HG03439 (cell line): ENCODE results near the gene ZNF385B.
"Not testable (repeated sequence)": the region's sequence is repeated elsewhere in the genome, so short reads cannot be mapped to it uniquely, and the experiment has no call there.

Experiments used
- ATAC-seq: cut with Tn5 transposase; IDR thresholded peaks from one replicate; pipeline ENCODE4 v1.9.1; 2021; ENCODE audit warnings: mild to moderate bottlenecking, moderate library complexity; ENCODE audit not compliant: unreplicated experiment

ZNF385B gene

GRCh38 chr2:179805001-179805400 lies 56.4 kb downstream of the ZNF385B start:
- no peak for ATAC-seq

GRCh38 chr2:179804206-179804605 lies 57.2 kb downstream of the ZNF385B start:
- no peak for ATAC-seq

DNA sequence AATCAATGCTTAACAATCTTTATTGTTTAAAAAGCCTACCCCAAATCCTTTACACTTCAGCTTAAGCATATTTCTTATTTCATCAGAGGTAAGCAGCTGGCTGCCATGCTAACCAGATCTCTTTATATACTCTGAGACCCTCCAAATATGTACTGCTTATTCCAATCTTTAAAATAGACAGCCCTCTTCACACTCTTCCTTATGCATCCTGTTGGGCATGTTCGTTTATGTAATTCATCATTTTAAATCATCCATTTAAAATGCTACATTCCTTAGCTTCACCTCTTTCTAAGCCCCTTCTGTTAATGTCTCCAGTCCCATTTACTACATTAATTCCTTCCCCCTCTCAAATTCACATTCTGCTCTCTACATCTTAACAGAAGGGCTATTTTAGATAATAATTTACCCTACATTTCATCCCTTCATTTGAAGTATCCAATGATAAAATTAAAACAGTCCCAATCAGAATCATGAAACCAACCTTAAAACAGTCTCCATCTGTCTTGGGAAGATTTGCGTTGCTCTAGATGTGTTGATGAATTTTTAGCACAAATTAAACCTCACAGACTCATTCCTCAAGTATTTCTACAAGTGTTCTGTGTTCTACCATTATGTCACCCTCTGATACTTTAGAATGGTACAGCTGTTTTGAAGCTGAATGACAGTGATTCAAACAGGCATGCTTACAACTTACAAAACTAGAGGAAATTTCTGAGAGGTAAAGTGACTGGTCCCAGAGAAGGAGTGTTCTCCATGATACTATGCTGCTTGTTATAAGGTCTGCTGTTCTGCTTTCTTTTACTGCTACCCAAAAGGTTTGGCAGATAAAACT lies 59.1 kb downstream of the ZNF385B start:
- ATAC-seq: no peak

- no peak for ATAC-seq
These were observed 60.6 kb downstream of the ZNF385B start for GRCh38 chr2:179800776-179801175.

GRCh38 chr2:179796213-179797007 lies 65.0 kb downstream of the ZNF385B start:
- ATAC-seq: no peak

- no peak for ATAC-seq
These were observed 67.5 kb downstream of the ZNF385B start for GRCh38 chr2:179793902-179794301.

GRCh38 chr2:179793238-179793637 lies 68.2 kb downstream of the ZNF385B start:
- no peak for ATAC-seq

GRCh38 chr2:179790235-179791217 lies 70.9 kb downstream of the ZNF385B start:
- ATAC-seq: no peak

GRCh38 chr2:179788104-179788503 lies 73.3 kb downstream of the ZNF385B start:
- no peak for ATAC-seq

- no peak for ATAC-seq
These were observed 73.8 kb downstream of the ZNF385B start for GRCh38 chr2:179787601-179788000.

- no peak for ATAC-seq
These were observed 75.5 kb downstream of the ZNF385B start for GRCh38 chr2:179785902-179786301.

DNA sequence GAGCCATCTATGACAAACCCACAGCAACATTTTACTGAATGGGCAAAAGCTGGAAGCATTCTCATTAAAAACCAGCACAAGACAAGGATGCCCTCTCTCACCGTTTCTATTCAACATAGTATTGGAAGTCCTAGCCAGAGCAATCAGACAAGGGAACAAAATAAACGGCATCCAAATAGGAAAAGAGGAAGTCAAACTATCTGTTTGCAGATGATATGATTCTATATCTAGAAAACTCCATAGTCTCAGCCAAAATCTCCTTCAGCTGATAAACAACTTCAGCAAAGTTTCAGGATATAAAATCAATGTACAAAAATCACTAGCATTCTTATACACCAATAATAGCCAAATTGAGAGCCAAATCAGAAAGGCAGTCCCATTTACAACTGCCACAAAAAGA lies 79.1 kb downstream of the ZNF385B start:
- not testable (repeated sequence) for ATAC-seq

GRCh38 chr2:179773986-179774385 lies 87.4 kb downstream of the ZNF385B start:
- ATAC-seq: no peak

DNA sequence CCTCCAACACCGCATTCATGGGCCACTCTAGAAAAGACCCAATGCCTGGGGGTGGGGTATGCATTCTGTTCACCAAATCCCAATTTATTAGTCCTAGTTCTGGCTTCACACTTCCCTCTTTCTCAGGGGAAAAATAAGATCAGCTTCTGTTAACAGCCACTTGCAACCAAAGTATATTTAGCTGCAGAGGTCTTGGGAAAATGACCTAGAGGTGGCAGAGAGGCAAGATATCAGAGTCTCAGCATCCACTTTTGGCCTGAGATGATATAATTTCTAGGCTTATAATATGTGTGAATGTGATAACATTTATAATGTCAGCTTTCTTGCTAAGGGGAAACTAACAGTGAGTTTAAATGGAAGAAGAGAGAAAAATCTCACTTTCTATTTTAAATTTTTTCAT lies 89.1 kb downstream of the ZNF385B start:
- no peak for ATAC-seq

DNA sequence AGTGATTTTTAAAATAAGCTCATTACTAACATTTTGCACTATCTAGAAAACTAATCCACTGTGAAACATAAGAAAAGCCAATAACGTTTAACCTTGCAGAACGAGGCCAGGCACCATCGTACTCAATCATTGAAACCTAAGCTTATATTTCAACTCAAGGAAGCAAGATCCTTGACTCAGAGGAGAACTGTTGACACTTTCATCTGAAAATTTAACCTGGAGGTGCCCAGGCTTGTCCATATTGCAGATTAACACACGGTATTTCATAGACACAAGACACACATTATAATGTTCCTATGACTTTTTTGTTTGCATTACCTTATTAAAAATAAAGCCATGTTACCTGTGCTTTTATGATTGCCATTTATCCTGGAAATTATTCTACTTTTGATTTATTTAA lies 89.6 kb downstream of the ZNF385B start:
- no peak for ATAC-seq

- no peak for ATAC-seq
These were observed 91.4 kb downstream of the ZNF385B start for GRCh38 chr2:179770029-179770428.

DNA sequence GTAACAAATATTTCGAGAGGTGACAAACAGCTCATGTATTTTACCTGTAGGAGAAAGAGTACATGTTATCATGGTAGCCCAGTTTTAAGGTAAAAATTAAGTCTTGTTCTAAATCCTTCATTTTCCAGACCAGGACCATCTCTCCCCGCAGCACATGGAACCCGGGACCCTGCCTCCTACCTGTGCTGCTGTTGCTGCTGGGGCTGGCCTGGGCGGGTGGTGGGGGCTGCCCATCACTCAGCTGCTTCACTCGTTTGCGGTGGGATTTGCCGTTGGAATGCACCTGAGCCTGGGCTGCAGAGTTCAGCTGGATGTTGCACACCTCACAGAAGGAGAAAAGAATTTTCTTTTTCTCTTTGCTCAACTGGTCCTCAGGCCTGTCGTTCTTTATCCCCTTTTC lies 92.1 kb downstream of the ZNF385B start:
- no peak for ATAC-seq

GRCh38 chr2:179768765-179769164 lies 92.6 kb downstream of the ZNF385B start:
- ATAC-seq: no peak

GRCh38 chr2:179765666-179766065 lies 95.7 kb downstream of the ZNF385B start:
- no peak for ATAC-seq

- no peak for ATAC-seq
These were observed 96.7 kb downstream of the ZNF385B start for GRCh38 chr2:179764710-179765109.

DNA sequence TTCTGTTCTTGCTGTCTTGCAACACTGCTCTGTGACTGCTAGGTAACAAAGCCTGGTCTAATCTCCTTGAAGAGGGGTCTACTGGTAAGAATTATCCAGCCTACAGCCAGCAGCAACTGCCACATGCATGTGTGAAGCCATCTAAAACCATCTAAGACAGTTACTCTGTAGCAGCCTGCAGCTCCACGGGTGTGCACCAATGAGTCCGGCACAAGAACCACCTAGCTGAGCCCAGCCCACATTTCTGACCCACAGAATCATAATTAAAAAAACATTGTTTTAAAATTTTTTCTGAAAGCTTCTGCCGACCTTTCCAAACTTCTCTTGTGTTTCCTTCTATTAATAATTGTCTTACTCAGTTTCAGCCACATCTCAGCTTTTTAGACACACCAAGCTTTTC lies 102.8 kb downstream of the ZNF385B start:
- ATAC-seq: no peak
